DMS 273 (cell line): ENCODE measurements around the gene GSE1.

Source experiments
- DNase-seq: peaks from one replicate; lab custom pipeline; 2025; ENCODE audit not compliant: unreplicated experiment; lab: John Stamatoyannopoulos, UW

GSE1 gene

GRCh38 chr16:85674828-85675227 lies 61.7 kb downstream of the GSE1 start:
- DNase-seq: no peak

DNA sequence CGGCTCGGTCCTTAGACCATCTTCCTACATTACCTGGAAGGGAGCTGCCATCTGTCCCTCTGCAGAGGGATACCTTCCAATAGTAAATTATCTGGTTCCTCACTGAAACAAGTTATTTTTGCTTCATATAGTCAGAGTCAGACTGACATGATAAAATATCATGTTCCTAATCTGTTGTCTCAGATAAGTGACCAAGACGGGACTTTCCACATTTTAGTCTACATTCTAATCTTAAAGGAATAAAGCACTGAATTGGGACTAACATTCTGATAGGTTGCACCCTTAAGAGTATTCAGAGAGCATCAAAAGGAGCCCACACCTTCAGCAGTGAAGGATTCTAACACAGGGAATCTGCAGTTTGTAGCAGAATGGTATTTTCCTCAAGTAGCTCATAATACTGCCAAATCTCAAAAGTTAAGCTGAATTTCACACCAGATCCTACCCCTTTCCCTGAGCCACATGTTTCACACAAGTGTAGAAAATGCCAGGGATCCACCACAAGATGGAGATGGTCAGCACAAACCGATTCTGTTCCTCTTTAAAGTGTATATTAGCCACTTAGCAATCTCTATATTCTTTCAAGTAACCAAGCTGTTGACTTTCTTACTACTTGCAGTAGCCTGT lies 62.2 kb downstream of the GSE1 start:
- DNase-seq: peak; percentile 71

DNA sequence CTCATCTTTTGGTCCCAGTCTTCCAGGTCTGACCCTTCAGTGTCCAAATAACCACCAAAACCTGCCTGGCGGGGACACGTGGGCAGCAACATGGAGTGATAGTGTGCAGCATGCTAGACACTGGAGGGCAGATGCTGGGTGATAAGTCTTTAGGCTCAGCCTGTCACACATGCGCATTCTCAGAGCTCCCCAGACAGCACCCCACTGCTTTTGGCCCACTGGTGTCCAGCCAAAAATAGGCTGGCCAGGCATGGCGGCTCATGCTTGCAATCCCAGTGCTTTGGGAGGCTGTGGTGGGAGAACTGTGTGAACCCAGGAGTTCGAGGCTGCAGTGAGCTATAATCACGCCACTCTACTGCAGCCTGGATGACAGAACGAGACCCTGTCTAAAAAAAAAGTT lies 63.3 kb downstream of the GSE1 start:
- DNase-seq: no peak

- DNase-seq: no peak
These were observed 64.4 kb downstream of the GSE1 start for GRCh38 chr16:85677383-85677967.

- no peak for DNase-seq
These were observed 64.9 kb downstream of the GSE1 start for GRCh38 chr16:85678016-85678415.

GRCh38 chr16:85678821-85679220 lies 65.7 kb downstream of the GSE1 start:
- no peak for DNase-seq

- no peak for DNase-seq
These were observed 66.7 kb downstream of the GSE1 start for GRCh38 chr16:85679870-85680269.

DNA sequence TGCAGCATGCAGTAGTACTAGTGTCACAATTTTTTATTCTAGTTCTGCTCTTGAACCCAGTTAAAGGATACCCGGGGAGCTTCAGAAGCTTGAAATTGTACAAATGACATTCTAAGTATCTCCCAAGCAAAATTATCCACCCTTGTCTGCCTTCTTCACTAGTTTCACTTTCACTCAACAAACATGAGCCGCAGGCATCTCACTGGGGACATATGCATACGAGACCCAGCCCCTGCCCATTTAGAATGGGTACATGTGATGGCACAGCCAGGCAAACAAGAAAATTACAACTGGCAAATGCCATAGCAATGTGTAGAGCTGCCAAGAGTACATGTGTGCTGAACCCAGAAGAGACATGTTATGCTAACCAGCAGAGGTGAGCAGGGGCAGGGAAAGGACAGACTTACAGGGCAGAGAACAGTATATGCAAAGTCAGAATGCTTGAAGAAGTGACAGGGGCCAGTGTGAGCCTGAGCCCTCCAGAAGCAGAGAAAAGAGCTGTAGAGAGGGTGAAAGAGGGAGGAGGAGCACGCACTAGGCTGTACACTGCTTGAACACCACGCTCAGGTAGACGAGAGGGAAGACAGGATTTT lies 67.3 kb downstream of the GSE1 start:
- no peak for DNase-seq

DNA sequence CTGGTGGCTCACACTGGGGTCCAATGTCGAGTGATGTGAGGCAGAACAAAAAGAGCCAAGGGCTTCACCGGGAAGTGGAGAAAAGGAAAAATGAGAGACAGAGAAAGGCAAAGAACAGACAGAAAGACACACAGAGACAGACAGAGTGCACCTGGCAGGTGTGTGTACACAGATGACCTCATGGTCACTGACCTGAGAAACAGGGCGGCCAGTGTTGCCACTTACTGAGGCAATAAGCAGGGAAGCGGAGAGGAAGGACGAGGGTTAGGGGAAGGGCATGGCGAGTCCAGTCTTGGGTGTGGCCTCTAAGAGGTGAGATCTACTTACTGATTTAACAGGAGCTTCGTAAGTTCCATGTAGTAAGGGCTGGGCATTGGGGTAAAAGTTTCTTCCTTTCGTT lies 68.1 kb downstream of the GSE1 start:
- DNase-seq: no peak

DNA sequence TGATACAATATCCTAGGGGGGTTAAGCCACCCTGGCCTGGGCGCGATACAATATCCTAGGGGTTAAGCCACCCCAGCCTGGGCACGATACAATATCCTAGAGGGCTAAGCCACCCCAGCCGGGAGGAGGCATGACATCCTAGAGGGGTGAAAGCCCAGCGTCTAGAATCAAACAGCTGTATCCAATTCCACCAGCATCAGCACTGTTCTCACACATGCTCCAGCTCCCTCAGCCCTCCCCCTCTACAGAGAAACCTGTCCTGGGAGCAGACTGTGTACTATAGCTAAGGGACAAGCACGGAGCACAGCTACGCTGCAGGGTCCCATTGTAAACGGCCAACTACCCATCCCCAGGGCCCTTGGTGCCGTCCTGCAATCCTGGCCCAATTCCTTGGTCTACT lies 69.4 kb downstream of the GSE1 start:
- DNase-seq: no peak

- DNase-seq: peak; percentile 35
These were observed 70.2 kb downstream of the GSE1 start for GRCh38 chr16:85683363-85683762.

- DNase-seq: no peak
These were observed 72.1 kb downstream of the GSE1 start for GRCh38 chr16:85685251-85685650.

DNA sequence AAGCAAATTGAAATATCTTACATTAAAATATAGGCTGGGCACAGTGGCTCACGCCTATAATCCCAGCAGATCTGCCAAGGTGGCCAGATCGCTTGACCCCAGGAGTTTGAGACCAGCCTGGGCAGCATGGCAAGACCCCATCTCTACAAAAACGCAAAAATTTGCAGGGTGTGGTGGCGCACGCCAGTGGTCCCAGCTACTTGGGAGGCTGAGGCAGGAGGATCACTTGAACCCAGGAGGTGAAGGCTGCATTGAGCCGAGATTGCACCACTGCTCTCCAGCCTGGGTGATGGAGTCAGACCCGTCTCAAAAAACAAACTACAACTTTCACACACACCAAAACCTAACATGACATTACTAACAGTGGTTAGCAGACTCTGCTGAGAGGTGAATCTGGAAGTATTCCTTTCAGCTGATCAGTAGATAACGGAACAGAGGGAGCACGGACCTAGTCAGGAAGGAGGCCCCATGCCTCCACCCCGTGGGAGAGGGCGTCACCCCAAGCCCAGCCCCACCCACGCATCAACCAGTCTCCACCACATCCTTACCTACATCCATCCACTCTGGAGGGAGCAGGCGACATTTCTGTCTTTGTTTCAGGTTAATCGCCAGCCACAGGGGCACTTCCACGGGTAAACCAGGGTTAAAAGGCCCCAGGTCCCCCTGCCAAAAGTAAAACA lies 73.9 kb downstream of the GSE1 start:
- DNase-seq: no peak

GRCh38 chr16:85687651-85688471 lies 74.7 kb downstream of the GSE1 start:
- no peak for DNase-seq

DNA sequence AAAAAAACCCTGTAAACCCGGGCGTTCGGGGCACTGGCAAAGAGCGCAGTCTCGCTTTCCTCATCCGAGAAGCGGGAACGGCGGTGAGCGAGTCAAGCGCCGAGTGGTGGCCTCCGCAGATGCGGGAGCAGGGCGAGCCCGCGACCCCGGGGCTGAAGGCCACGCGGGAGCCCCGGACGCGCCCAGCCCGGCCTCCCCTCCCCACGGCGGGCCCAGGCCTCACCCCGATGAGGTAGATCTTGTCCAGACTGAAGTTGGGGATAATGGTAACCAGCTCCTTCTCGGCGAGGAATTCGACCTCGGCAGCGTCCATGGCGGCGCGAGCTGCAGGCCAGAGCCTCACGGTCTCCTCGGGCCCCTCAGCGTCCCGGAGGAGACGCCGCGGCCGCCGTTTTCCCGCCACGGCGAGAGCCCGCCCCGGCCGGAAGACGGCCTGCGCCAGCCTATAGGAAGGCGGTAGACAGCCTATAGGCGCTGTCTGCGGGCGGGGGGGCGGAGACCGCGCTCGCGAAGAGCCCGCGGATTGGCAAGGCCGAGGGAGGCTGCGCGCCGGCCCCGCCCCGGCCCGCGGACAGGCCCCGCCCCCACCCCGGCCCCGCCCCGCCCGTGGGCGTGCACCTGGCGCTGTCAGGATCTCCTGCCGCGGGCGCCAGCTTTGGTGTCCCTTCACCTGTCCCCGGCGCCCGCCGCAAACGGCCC lies 75.6 kb downstream of the GSE1 start, which contains the start of gene GINS2:
GINS2 (minus strand) TSS at position 369 of the 699 bp plus-strand sequence; CDS start at position 313, 56 bp downstream.
- DNase-seq: peak; percentile 97

DNA sequence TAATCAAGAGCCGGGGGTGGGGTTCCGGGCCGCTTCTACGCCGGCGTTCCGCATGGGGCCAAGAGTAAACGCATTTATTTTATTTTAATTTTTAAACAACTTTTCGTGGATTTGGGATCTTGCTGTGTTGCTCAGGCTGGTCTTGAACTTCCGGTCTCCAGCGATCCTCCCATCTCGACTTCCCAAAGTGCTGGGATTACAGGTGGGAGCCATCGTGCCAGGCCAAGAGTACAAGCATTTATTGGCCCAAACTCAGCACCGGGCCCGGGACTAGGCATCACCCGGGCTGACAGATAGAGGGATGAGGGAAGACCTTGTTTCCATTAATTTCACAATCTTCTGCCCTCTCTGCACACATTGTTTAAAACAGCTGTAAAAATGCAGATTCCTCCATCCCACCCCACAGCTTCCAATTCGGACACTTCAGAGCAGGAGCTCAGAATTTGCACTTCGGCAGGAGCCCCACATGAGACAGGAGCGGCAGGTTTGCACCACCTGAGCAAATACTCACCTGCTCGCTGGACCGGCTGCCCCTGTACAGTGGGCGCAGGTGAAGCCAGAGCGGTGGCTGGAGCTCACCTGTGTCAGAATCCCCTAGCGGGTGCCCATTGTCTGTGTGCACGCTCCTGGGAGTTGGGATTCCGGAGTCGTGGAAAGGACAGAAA lies 76.3 kb downstream of the GSE1 start:
- DNase-seq: no peak

DNA sequence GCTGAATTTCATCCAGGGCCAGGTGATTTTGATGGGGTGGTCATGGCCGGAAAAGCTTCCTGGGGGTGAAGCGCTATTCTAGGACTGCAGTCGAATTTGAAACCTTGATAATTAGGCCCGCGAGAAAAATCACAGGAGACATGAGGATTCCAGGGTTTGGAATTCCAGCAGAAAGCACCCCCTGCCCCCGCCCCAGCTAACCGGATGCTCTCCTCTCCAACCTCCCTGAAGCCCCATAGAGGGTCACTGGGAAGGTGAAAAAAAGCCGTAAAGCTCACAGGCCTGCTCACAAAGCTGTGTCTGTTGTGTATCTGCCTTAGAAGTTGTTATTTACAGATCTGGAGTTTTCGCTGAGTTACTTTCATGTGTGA lies 76.8 kb downstream of the GSE1 start:
- no peak for DNase-seq

GRCh38 chr16:85690469-85691064 lies 77.4 kb downstream of the GSE1 start:
- peak; percentile 73 for DNase-seq

GRCh38 chr16:85695196-85696128 lies 82.3 kb downstream of the GSE1 start:
- DNase-seq: no peak
